NB4 (cell line): ENCODE measurements around the gene LMTK2.

Experiments used
- DNase-seq: peaks from one replicate; pipeline ENCODE4 v3.0.0; 2010; ENCODE audit warnings: low read depth
- H3K4me3 ChIP-seq: one replicate; pipeline ENCODE4 v1.5.1; 2011; ENCODE audit warnings: mild to moderate bottlenecking, low read depth, low read length, moderate library complexity
- CTCF ChIP-seq: IDR thresholded peaks from one replicate; pipeline ENCODE4 v1.5.1; 2012; ENCODE audit warnings: low read depth, low read length
- MAX ChIP-seq: IDR thresholded peaks from 2 replicates; pipeline ENCODE4 v1.6.1; 2011; ENCODE audit warnings: low read depth, low read length
- MYC ChIP-seq: IDR thresholded peaks from 2 replicates; pipeline ENCODE4 v1.6.1; 2011; ENCODE audit warnings: low read depth, low read length
- POLR2A ChIP-seq: IDR thresholded peaks from 2 replicates; pipeline ENCODE4 v1.6.1; 2011; ENCODE audit warnings: mild to moderate bottlenecking; ENCODE audit not compliant: insufficient read length; ENCODE audit errors: extremely low read depth

Gene LMTK2

GRCh38 chr7:98211676-98212531 lies 105.2 kb downstream of the LMTK2 start:
- TF ChIP-seq CTCF (no peak), MAX (no peak), MYC (no peak), POLR2A (no peak)
- no peak for DNase-seq
- H3K4me3 ChIP-seq, result no peak overlapping the region

GRCh38 chr7:98212532-98213041 lies 105.9 kb downstream of the LMTK2 start:
- no peak overlapping the region for H3K4me3 ChIP-seq
- DNase-seq, result no peak
- TF ChIP-seq MYC (no peak), CTCF (no peak), POLR2A (no peak), MAX (no peak)

- TF ChIP-seq MAX, result no peak
- no peak for TF ChIP-seq MYC
- TF ChIP-seq CTCF, result no peak
- TF ChIP-seq POLR2A, result no peak
- no peak overlapping the region for H3K4me3 ChIP-seq
- DNase-seq, result no peak
These were observed 106.7 kb downstream of the LMTK2 start for GRCh38 chr7:98213296-98213887.

GRCh38 chr7:98213888-98214810 lies 107.5 kb downstream of the LMTK2 start:
- DNase-seq, result no peak
- TF ChIP-seq POLR2A, result no peak
- no peak for TF ChIP-seq MAX
- TF ChIP-seq MYC, result no peak
- TF ChIP-seq CTCF, result no peak
- no peak overlapping the region for H3K4me3 ChIP-seq

- H3K4me3 ChIP-seq, result no peak overlapping the region
- TF ChIP-seq POLR2A (no peak), CTCF (no peak), MAX (no peak), MYC (no peak)
- no peak for DNase-seq
These were observed 108.2 kb downstream of the LMTK2 start for GRCh38 chr7:98214811-98215321.
